GM12872 (cell line): ENCODE measurements around the gene NXPE3.

Source experiments
- TF ChIP-seq, protein P1 (sequence below): IDR thresholded peaks from 3 replicates; pipeline ENCODE4 v1.5.1; 2011; ENCODE audit warnings: low read depth, mild to moderate bottlenecking, low read length, moderate library complexity; ENCODE audit not compliant: insufficient read depth

The NXPE3 gene

DNA sequence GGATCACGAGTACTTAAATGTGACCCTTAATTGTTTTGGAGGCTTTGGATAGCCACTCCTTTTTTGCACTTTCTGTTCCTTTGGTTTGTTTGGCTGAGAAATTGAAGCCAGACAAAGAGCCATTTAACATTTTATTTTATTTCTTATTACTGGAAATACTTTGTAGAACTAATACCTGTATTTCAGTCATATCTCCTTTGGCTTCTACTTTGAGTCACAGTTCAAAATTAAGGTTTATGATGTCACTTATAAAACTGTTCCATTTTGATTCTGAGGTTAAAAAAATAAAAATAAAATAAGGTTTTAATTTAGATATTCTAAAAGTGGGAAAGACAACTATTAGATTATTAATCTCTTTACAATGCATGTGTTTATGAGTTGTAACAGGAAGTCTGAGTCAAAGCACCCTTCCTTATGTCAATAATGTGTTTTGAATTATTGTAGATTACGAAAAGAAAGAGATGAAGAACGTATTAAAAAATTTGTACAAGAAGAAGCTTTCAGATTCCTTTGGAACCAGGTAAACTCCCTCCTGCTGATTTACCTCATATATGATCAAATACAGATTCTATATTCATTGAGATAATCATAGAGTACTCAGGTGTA lies 16.9 kb upstream of the NXPE3 start:
- TF ChIP-seq, protein P1, sequence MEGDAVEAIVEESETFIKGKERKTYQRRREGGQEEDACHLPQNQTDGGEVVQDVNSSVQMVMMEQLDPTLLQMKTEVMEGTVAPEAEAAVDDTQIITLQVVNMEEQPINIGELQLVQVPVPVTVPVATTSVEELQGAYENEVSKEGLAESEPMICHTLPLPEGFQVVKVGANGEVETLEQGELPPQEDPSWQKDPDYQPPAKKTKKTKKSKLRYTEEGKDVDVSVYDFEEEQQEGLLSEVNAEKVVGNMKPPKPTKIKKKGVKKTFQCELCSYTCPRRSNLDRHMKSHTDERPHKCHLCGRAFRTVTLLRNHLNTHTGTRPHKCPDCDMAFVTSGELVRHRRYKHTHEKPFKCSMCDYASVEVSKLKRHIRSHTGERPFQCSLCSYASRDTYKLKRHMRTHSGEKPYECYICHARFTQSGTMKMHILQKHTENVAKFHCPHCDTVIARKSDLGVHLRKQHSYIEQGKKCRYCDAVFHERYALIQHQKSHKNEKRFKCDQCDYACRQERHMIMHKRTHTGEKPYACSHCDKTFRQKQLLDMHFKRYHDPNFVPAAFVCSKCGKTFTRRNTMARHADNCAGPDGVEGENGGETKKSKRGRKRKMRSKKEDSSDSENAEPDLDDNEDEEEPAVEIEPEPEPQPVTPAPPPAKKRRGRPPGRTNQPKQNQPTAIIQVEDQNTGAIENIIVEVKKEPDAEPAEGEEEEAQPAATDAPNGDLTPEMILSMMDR, result no peak

DNA sequence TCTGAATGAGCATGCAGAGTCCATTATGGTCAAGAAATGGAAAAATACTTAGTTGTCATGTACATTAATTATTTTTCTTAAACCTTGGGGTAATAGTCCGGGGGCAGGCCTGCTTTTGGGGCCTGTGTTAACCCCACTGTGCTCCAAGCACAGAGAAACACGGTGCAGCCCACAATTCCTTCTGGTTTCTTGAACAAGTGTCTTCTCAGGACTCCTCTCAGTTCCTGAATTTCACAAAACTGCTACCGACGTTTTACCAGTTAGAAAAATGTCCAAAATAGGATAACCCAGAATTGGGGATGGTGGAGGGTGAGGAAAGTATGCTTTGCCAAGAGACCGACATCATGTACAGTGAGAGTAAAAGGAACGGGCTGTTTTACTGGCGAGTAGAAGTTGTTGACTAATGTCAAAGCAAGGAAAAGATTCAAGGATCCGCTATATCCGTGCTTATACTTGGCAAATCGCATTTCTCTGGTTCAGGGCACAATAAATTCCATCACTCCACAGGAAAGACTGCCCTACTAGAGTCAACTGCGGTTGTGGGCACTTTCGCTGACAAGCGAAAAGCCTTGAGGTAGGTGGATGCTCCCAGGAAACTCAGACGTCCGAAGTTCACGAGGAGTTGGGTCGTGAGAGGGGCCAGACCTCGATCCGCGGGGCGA lies 495 bp upstream of the NXPE3 start:
- TF ChIP-seq, protein P1, result no peak

DNA sequence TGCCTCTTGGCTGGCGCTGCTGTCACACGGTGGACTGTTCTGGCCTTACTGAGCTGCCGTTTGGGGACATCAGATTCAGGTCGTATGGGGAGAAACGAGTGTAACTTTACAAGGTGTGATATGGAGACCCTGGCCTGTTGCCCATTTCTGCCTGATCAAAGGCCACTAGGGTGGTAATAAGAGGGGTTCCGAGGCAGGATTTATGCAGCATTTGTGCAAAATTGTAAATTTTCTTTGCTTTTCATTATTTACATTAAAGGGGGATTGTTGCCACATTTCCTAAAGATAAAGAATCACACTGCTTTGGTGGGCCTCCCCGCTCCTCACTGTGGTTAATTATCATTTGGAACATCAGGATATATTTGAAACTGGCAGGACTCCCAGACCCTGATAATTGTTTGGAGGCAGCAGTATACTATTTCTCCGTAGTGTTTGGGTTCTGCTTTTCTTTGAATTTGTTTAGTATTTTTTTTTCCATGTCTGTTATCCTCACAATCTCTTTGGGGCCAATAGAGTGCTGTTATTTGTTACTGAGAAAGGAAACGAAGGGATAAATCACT lies 891 bp downstream of the NXPE3 start:
- TF ChIP-seq, protein P1, result no peak

DNA sequence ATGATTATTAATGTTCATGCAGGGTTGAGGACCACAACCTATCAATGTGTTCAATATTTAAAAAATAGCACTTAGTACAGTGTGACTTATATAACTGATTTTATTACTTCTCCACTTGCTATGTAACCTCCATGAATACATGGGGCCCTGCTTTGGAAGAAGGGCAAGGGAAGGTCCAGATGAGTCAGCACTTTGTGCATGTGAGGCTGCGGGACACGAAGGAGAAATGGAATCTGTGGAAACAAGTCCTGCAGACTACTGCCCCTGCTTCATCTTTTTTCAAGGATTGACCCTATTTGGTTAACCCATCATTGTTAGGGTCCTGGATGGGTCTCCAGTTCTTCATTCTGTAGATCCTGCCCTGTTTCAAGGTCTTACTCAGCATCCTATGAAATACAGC lies 1.6 kb downstream of the NXPE3 start:
- TF ChIP-seq, protein P1, result no peak

DNA sequence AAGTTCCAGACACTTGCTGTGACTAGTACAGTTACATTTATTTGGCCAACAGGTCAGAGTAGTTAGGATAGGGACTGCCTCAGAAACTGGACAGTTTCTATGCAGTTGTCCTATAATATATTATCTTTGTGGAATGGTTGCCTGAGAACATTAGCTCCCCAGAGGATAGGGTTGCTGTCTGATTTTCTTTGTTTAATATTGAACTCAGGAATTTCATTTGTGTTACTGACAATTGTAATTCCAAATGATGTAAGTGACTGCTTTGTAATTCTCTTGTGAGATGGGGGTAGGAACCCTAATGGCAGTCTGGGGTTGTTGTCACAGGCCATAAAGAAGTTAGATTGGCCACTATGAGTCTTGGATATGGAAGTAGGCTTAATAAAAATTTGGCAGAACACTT lies 2.2 kb downstream of the NXPE3 start:
- TF ChIP-seq, protein P1, result no peak

DNA sequence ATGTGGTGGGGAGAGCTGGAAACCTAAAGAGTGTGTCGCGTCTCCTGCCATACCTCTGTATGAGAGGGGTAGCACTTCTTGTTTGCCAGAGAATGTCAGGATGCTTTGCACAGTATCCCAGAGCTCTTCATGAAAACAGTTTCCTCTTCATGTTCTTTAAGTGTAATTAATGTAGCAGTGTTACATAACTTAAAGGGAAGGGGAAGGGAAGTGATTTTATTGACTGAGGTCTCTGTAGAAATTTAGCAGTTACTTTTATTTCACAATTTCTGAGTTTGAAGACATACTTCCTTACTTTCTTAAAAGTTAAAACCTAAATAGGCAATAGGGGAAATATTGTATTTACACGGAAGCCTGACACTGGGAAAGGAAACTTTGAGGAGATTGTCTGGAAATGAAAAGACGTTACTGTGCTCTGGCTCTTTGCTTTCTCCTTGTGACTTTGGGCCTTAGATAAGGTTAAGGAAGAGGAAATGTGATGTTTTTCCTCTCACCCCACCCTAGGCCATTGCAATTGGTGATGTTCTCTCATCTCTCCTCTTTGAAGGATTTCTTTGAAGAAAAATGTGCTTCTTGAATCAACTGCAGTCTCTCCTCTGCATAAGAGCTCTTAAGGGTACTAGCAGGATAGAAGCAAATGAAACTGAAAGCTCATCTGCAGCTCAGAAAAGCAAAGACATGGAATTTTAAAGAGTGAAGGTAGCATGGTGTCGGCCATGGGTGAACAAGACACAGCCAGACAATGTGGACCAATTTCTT lies 6.0 kb downstream of the NXPE3 start:
- TF ChIP-seq, protein P1, result no peak

DNA sequence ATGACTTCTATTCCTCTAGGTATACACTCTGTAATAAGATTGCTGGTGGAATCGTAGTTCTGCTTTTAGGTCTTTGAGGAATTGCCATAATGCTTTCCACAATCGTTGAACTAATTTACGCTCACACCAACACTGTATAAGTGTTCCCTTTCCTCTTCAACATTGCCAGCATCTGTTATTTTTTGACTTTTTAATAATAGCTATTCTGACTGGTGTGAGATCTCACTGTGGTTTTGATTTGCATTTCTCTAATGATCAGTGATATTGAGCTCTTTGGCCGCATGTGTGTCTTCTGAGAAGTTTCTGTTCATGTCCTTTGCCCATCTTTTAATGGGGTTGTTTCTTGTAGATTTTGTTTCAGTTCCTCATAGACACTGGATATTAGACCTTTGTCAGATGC lies 12.8 kb downstream of the NXPE3 start:
- TF ChIP-seq, protein P1, result no peak
